Choroid plexus epithelial cell (primary cell): ENCODE results near the gene HM13.

Experiments
- DNase-seq: peaks from one replicate; pipeline ENCODE4 v3.0.0-alpha.2; 2010; ENCODE audit warnings: low read depth
- H3K4me3 ChIP-seq: 2 replicates; pipeline ENCODE4 v1.5.1; 2011; ENCODE audit warnings: low read depth, mild to moderate bottlenecking, control low read depth, low read length, moderate library complexity
- TF ChIP-seq, protein P1 (sequence below): conservative IDR thresholded peaks from 2 replicates; pipeline ENCODE4 v1.5.1; 2011; ENCODE audit warnings: low read depth, mild to moderate bottlenecking, control low read depth, inconsistent platforms, low read length, moderate library complexity

The HM13 gene

DNA sequence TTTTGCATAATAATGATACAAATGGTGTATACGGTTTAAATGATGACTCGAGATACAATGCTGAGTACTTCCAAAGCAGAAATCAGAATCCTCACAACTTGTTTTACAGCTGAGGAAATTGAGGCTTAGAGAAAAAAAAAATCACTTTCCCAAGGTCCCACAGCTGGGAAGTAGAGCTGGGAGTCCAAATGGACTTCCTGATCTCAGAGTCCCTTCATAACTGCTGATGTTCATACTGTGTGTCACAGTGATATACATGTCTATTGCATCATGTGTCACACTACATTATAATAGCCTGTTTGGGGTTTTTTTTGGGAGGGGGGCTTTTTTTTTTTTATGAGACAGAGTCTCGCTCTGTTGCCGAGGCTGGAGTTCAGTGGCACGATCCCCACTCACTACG is 8.5 kb downstream of the HM13 start:
- DNase-seq = no peak
- H3K4me3 ChIP-seq = no peak overlapping the region
- TF ChIP-seq, protein P1, sequence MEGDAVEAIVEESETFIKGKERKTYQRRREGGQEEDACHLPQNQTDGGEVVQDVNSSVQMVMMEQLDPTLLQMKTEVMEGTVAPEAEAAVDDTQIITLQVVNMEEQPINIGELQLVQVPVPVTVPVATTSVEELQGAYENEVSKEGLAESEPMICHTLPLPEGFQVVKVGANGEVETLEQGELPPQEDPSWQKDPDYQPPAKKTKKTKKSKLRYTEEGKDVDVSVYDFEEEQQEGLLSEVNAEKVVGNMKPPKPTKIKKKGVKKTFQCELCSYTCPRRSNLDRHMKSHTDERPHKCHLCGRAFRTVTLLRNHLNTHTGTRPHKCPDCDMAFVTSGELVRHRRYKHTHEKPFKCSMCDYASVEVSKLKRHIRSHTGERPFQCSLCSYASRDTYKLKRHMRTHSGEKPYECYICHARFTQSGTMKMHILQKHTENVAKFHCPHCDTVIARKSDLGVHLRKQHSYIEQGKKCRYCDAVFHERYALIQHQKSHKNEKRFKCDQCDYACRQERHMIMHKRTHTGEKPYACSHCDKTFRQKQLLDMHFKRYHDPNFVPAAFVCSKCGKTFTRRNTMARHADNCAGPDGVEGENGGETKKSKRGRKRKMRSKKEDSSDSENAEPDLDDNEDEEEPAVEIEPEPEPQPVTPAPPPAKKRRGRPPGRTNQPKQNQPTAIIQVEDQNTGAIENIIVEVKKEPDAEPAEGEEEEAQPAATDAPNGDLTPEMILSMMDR = no peak

DNA sequence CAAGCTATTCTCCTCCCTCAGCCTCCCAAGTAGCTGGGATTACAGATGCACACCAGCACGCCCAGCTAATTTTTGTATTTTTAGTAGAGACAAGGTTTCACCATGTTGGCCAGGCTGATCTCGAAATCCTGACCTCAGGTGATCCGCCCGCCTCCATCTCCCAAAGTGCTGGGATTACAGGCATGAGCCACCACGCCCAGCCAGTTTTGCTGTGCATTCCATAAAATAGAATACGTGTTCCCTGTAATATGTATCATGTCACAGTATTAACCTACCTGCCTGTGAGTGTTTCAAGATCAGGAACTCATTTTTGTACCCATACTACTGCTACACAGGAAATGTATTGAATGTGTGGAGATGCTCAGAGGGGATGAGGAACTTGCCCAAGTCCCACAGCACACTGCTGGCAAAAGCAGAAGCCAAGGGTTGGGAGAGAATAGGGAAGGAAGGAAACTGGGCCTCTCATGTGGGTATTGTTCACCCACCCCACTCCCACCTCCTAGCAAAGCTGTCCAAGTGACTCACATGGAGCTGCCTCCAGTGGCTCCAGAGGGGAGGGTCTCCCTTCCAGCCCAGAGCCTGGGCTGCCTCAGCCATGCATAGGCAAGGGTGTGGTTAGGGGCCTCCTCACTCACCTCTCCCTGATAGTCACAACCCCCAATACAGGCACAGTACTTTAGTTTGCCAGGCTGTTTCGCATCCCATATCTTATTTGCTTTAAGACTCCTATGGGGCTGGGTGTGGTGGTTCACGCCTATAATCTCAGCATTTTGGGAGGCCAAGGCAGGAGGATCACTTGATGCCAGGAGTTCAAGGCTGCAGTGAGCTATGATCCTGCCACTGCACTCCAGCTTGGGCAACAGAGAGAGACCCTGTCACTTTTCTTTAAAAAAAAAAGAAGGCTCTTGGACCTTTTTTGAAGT is 9.4 kb downstream of the HM13 start:
- no peak for DNase-seq
- TF ChIP-seq, protein P1 = no peak

DNA sequence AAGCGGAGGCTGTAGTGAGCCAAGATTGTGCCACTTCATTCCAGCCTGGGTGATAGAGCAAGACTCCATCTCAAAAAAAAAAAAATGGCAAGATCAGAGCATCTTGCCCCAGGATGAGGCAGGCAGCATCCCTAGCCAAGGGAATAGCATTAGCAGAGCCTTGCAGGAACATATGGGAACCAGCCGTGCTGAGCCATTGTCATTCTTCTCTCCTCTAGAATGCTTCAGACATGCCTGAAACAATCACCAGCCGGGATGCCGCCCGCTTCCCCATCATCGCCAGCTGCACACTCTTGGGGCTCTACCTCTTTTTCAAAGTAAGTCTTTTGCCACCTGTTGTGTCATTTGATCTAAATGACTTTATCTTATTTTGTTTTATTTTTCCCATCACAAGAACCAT is 13.0 kb downstream of the HM13 start:
- TF ChIP-seq, protein P1 = no peak
- no peak for DNase-seq
- H3K4me3 ChIP-seq = no peak overlapping the region

More for the DNA sequence above, 9.4 kb downstream of the HM13 start:
- H3K4me3 ChIP-seq = no peak overlapping the region

DNA sequence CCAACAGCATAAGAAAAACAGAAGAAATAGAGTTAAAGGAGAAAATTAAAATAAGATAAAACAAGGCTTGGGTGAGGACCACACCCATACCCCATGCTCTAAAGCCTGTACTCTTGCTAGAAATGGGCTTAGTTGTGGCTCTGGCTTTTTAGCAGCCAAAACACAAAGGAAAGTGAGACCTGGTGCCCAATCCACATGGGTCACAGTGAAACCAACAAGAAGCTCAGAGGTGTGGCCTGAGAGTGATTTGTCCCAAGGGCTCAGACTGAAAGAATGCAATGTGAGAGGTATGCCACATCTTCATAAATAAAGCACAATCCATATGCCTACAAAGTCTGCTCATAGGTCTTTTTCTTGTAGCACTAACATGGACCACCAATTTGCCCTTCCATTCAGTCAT is 21.1 kb downstream of the HM13 start:
- TF ChIP-seq, protein P1 = no peak
- H3K4me3 ChIP-seq = no peak overlapping the region
- no peak for DNase-seq

DNA sequence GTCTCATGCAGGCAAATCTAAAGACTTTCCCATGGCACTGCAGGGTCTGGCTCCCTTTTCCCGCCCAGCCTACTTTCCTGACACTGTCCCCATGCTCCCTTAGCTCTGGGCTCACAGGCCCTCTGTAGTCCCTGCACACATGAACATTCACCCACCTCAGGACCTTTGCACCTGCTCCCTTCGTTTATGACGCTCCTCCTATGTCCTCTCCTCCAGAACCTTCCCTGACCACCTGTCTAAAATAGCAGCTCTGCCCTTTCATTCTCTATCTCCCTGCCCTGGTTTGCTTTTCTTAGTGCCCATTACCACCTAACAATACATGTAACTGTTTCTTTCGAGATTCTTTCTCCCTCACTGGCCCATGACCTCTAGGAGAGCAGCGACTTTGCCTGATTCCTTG is 22.3 kb downstream of the HM13 start:
- DNase-seq = no peak
- no peak overlapping the region for H3K4me3 ChIP-seq
- TF ChIP-seq, protein P1 = no peak

DNA sequence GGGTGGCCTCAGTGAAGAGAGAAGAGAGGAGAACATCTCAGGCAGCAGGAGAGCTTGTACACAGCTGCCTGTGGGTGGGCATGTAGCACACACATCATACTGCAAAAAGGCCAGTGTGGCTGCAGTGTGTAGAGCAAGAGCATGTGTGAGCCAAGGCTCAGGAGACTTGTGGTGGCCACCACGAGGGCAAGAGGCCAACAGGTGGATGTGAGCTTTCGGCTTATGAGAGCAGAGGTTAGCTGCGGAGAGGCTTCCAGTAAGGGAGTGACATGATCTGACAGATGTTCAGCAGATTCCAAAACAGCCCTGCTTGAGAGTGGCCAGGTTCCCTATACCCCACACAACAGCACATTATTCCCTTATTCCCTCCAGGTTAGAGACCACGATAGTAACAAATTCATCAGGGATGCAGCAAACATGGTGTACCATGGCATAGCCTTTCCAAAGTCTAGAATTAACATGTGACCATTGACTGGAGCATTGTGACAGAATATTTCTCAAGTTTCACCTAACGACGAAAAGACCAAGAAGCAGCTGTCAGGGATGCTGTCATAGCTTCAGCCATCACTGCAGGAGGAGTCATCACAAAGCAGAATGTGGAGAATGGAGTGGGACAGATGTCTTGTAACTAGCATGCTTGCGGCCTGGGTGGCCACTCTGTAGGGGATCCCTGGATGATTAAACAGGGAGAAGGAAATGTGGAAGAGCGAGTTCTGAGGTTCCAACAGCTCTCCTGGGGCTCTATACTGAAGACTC is 23.1 kb downstream of the HM13 start:
- no peak for DNase-seq
- H3K4me3 ChIP-seq = no peak overlapping the region
- TF ChIP-seq, protein P1 = no peak
